Measurements from ENCODE around the gene SSR4.

SSR4 gene

DNA sequence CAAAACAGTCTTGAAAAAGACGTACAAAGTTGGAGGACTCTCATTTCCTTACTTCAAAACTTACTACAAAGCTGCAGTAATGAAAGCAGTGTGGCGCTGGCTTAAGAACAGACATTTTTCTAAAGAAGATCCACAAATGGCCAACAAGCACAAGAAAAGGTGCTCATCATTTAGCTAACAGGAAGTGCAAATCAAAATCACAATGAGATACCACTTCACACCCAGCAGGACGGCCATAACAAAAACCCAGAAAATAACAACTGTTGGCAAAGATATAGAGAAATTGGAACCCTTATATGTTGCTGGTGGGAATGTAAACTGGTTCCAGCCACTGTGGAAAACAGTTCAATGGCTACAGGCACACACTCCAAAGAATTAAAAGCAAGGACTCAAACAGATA, 32.5 kb downstream of the SSR4 start:
- TF ChIP-seq, protein P1, sequence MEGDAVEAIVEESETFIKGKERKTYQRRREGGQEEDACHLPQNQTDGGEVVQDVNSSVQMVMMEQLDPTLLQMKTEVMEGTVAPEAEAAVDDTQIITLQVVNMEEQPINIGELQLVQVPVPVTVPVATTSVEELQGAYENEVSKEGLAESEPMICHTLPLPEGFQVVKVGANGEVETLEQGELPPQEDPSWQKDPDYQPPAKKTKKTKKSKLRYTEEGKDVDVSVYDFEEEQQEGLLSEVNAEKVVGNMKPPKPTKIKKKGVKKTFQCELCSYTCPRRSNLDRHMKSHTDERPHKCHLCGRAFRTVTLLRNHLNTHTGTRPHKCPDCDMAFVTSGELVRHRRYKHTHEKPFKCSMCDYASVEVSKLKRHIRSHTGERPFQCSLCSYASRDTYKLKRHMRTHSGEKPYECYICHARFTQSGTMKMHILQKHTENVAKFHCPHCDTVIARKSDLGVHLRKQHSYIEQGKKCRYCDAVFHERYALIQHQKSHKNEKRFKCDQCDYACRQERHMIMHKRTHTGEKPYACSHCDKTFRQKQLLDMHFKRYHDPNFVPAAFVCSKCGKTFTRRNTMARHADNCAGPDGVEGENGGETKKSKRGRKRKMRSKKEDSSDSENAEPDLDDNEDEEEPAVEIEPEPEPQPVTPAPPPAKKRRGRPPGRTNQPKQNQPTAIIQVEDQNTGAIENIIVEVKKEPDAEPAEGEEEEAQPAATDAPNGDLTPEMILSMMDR (IDR thresholded peaks at IDR 0.05; ENCODE audit: low read depth, low read length) = no peak
- TF ChIP-seq MYC (IDR thresholded peaks at IDR 0.05; ENCODE audit: low read depth, low read length) (no peak), POLR2A (IDR thresholded peaks at IDR 0.05; ENCODE audit: extremely low read depth, insufficient read length) (no peak)
- TF ChIP-seq, protein P2, sequence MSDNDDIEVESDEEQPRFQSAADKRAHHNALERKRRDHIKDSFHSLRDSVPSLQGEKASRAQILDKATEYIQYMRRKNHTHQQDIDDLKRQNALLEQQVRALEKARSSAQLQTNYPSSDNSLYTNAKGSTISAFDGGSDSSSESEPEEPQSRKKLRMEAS (IDR thresholded peaks at IDR 0.05; ENCODE audit: low read depth, low read length) = no peak
- no peak overlapping the region for H3K4me3 ChIP-seq (ENCODE audit: low read depth, low read length)

DNA sequence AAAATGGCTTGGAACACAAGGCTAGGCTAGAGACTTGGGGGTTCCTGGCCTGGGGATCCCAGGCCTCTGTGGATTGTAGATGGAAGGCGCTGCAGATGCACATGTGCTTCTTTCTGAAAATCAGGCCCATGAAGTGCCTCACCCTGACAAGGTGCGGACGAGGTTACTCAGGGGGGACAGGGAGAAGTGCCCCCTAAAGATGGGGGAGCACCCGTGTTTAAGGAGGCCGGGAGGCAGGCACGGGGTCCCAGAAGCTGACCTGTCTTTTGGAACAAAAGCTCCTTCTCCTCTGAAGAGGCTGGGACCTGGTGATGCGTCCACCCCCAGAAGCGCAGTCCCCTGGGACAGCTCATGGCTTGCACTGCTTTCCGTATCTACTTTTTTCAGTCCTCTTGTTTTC, 33.4 kb downstream of the SSR4 start:
- TF ChIP-seq MYC (IDR thresholded peaks at IDR 0.05; ENCODE audit: low read depth, low read length) (no peak), POLR2A (IDR thresholded peaks at IDR 0.05; ENCODE audit: extremely low read depth, insufficient read length) (no peak)
- TF ChIP-seq, protein P2 (IDR thresholded peaks at IDR 0.05; ENCODE audit: low read depth, low read length) = no peak
- TF ChIP-seq, protein P1 (IDR thresholded peaks at IDR 0.05; ENCODE audit: low read depth, low read length) = no peak
- DNase-seq (ENCODE audit: low read depth) = no peak
- no peak overlapping the region for H3K4me3 ChIP-seq (ENCODE audit: low read depth, low read length)

More for the DNA sequence above, 32.5 kb downstream of the SSR4 start:
- no peak for DNase-seq (ENCODE audit: low read depth)

DNA sequence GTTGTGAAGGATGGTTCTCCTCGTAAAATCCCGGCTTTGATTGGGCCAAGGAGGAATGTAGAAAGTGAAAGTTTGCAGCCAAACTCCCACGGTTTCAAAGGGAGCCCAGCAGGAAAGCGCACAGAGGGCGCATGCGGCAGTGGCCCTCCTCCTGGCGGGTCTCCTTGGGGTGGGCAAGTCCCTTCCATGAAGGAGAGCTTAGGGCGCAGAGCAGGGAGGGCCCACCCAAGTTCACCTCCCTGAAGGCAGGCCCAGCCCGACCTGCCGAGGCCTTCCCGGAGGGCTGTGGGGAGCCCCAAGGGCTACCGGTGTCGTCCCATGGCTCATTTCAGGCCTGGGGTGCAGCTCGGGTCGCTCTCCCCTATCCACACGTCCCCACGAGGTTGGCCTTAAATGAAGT, 33.8 kb downstream of the SSR4 start:
- H3K4me3 ChIP-seq (ENCODE audit: low read depth, low read length) = no peak overlapping the region
- DNase-seq (ENCODE audit: low read depth) = no peak
- TF ChIP-seq MYC (IDR thresholded peaks at IDR 0.05; ENCODE audit: low read depth, low read length) (no peak), POLR2A (IDR thresholded peaks at IDR 0.05; ENCODE audit: extremely low read depth, insufficient read length) (no peak)
- TF ChIP-seq, protein P2 (IDR thresholded peaks at IDR 0.05; ENCODE audit: low read depth, low read length) = no peak

DNA sequence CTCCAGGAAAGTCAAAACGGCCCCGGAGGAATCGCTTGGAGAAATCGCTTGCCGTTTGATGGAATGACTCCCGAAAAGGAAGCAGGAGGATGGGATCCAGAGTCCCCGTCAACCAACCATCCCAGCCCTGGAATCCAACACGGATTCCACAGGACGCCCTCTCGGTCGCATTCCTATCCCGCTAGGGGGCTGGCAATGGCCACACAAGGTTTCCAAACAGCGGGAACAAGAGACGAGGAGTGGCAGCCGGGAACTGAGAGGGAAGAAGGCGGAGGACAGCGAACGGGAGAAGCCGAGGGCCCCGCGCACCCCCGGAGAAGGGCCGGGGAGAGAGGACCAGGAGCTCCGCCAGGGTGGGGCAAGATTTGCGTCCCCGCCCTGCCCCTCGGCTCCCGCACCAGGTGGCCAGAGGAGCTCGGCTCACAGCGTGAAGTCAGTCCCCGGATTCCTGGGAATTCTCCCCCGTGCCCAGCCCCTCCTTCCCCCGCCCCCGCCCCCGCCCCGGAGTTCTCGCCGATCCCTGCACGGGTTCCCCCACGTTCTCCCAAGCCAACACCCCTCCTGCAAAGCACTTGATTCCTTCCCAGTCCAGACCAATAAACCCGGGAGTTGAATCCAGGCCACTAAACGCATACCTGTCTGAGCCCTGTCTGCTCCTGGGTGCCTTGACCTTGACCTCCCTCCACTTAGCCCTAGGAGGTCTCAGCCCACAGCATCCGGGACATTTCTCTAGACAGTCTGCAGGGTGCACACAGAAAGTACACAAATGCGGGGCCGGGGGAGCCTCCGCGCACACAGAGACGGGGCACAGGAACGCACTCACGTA, 34.5 kb downstream of the SSR4 start:
- no peak for DNase-seq (ENCODE audit: low read depth)
- TF ChIP-seq MYC (IDR thresholded peaks at IDR 0.05; ENCODE audit: low read depth, low read length) (no peak), POLR2A (IDR thresholded peaks at IDR 0.05; ENCODE audit: extremely low read depth, insufficient read length) (no peak)
- TF ChIP-seq, protein P2 (IDR thresholded peaks at IDR 0.05; ENCODE audit: low read depth, low read length) = no peak
- TF ChIP-seq, protein P1 (IDR thresholded peaks at IDR 0.05; ENCODE audit: low read depth, low read length) = no peak
- H3K4me3 ChIP-seq (ENCODE audit: low read depth, low read length) = no peak overlapping the region

DNA sequence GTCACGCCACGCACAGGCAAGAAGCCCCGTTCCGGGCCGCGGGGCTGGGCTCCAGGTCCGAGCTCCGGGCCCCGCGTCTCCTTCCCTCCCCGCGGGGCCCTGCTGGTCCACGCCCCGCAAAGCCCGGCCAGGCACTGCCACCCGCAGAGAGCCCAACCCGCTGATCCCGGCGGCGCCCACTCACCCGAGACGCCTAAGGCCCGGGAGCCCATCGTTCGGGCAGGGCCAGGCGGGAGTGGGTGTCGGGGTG, 35.0 kb downstream of the SSR4 start:
- no peak overlapping the region for H3K4me3 ChIP-seq (ENCODE audit: low read depth, low read length)
- DNase-seq (ENCODE audit: low read depth) = no peak
- no peak for TF ChIP-seq MYC (IDR thresholded peaks at IDR 0.05; ENCODE audit: low read depth, low read length)
- TF ChIP-seq, protein P2 (IDR thresholded peaks at IDR 0.05; ENCODE audit: low read depth, low read length) = no peak
- TF ChIP-seq POLR2A (IDR thresholded peaks at IDR 0.05; ENCODE audit: extremely low read depth, insufficient read length) = no peak

DNA sequence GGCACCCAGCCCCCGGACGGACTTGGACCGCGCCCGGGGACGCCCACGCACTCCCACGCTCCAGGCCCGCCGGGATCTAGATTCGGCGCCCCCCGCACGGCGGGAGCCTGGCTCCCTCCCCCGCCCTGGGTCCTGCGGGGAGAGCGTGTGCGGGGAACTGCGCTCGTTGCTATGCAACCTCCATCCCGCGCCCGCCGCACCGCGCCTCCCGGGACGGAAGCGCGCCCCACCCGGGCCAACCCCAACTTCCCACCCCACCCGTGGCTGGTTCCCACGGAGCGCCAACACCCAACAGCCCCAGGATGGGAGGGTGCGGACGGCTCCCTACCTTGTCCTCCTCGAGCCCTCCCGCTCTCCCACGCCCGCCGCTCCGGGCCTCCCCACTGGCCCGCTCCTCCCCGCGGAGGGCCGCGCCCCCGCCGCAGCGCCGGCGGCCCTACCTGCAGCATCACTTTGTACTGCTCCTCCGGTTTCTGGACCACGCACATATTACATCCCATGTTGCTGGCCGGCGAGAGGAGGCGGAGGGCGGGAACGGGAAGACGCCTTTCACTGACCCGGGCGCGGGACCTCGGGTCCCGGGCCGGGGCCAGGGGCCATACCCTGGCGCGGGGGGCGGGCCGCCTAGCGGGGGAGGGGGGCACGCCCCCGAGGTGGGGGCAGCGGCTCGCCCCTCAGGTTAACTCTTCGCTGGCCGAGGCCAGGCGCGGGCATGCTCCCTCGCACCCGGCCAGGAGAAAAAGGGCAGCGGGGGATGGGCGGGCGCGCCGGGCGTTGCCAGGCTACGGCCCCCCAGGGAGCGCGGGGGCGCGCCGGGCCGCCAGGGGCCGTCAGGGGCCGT, 35.6 kb downstream of the SSR4 start, which contains the start of gene PDZD4:
Gene PDZD4, minus strand, starts transcription at position 746 of the 841 bp plus-strand sequence. Its CDS starts 246 bp downstream, at position 500.
- no peak within 1 kb of the TSS for H3K4me3 ChIP-seq (ENCODE audit: low read depth, low read length)
- TF ChIP-seq POLR2A (IDR thresholded peaks at IDR 0.05; ENCODE audit: extremely low read depth, insufficient read length) = no peak
- peak; percentile 27 for DNase-seq (ENCODE audit: low read depth)
